Cardiac muscle cell (in vitro differentiated cells and primary cell): ENCODE results near the gene DSTN. TPM values are rescaled to one million over a fixed set of nuclear protein-coding genes. Genes with fewer than 3 reads are reported as not detected.

ENCODE experiments used
- DNase-seq, 2 donors: peaks; one replicate each; pipeline versions ENCODE4 v3.0.0 to v3.0.0-alpha.2; 2010 to 2017; ENCODE audit warnings: low read depth in 1 of 2, low spot score in 1 of 2
- H3K27ac ChIP-seq: fragments of 200-600 bp; sonication (generic); 2 replicates; pipeline ENCODE4 v1.5.1; 2016
- H3K27me3 ChIP-seq: fragments of 200-600 bp; sonication (generic); 2 replicates; pipeline ENCODE4 v1.6.0; 2016; ENCODE audit warnings: control low read depth
- H3K36me3 ChIP-seq: fragments of 200-600 bp; sonication (generic); 2 replicates; pipeline ENCODE4 v1.5.1; 2016; ENCODE audit warnings: control low read depth
- H3K4me1 ChIP-seq: fragments of 200-600 bp; sonication (generic); 2 replicates; pipeline ENCODE4 v1.8.1; 2017; ENCODE audit warnings: low read depth, mild to moderate bottlenecking, mixed run types
- H3K4me3 ChIP-seq: fragments of 200-600 bp; sonication (generic); 2 replicates; pipeline ENCODE4 v1.5.1; 2016; ENCODE audit warnings: mild to moderate bottlenecking
- H3K9me3 ChIP-seq: fragments of 200-600 bp; sonication (generic); 2 replicates; pipeline ENCODE4 v1.5.1; 2017; ENCODE audit warnings: low read depth, mild to moderate bottlenecking, control low read depth
- polyA plus RNA-seq: library from polyadenylated mRNA; unstranded; fragments of >200 nt; fragmentation: Nextera tagmentation; extraction: Ambion mirVana; gene quantifications from 2 replicates; pipeline ENCODE4 v1.2.1, GENCODE V29; 2016
- total RNA-seq: library from RNA; depleted of rRNA; stranded (reverse); fragments of >200 nt; gene quantifications from 2 replicates; pipeline ENCODE4 v1.2.3, GENCODE V29; 2016
- TF ChIP-seq, protein P1 (sequence below): IDR thresholded peaks from 2 replicates; pipeline ENCODE4 v1.5.1; 2012; ENCODE audit warnings: low read depth, mild to moderate bottlenecking, low read length

DSTN gene
- total and polyA plus RNA-seq, 2 experiments from 2014 or later, result 231 to 743 TPM

DNA sequence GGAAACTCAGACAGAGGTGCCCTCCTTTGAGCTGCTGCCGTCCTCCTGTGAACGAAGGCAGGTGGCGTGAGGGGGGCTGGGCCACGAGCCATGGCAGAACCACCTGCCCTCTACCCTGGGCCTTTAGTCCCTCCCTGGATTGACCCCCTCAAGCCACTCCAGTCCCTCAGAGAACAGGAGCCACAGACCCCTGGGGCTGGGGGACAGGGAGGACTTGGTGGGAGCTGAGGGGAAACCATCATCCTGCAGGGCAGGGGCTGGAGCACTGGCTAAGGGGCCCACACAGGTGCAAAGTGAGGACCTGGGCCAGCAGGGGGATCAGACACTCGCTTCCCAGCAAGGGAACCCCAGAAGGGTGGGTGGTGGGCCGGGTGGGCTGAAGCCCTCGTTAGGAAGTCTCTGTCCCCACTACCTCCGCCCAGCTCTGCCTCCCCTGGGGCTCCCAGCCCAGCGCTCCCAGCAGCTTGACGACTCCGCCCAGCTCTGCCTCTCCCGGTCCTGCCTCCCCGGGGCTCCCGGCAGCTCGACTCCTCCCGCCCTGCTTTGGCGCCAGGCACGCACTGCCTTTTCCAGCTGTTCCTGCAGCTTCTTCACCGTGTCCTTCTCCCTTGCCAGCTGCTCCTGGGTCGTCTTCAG is 44.4 kb downstream of the DSTN start:
- Histone ChIP-seq H3K4me1 (peaks cover 8% of the 10 kb centered on the region), H3K4me3 (no peak overlapping the region), H3K36me3 (peaks cover 16% of the 10 kb centered on the region), H3K9me3 (no peaks in the 10 kb centered on the region), H3K27me3 (no peaks in the 10 kb centered on the region), H3K27ac (peak overlapping the region; percentile 71)
- TF ChIP-seq, protein P1, sequence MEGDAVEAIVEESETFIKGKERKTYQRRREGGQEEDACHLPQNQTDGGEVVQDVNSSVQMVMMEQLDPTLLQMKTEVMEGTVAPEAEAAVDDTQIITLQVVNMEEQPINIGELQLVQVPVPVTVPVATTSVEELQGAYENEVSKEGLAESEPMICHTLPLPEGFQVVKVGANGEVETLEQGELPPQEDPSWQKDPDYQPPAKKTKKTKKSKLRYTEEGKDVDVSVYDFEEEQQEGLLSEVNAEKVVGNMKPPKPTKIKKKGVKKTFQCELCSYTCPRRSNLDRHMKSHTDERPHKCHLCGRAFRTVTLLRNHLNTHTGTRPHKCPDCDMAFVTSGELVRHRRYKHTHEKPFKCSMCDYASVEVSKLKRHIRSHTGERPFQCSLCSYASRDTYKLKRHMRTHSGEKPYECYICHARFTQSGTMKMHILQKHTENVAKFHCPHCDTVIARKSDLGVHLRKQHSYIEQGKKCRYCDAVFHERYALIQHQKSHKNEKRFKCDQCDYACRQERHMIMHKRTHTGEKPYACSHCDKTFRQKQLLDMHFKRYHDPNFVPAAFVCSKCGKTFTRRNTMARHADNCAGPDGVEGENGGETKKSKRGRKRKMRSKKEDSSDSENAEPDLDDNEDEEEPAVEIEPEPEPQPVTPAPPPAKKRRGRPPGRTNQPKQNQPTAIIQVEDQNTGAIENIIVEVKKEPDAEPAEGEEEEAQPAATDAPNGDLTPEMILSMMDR, result no peak
- DNase-seq, result peak; percentile 27 to 54

DNA sequence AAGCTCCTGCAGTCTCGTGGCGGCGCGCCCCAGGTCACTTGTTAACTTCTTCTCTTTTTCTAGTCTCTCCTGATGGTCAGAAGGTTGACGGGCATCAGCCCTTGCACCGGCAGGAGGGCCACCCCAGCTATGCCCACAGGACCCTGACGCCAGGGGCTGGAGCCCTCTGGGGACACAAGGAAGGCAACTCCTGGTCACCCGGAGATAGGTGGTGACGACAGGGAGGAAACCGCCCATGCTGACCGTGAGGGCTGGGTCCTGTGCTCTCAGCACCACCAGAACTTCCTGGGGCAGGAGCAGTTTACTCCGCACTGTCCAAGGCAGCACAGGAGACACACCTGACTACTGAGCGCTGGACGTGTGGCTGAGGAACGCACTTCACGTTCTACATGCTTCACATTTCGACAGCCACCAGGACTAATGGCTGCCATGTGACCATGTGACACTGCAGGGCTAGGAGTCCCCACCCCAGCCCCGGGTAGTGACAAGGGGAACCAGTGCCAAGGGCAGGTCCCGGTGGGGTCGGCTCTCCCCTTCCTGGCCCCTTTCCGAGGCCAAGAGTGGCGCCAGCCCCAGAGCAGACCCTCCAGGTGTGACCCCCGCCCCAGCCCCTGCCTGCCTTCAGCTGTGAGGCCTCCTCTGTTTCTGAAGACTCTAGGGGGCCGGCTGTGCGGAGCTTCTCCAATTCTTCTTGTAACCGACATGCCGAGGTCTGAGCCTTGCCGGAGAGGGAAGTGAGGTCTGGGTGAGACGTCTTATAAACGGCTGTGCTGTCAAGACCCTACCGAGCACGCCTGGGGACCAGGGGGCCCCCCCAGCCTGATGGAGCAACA is 45.2 kb downstream of the DSTN start:
- Histone ChIP-seq H3K4me1 (peaks cover 8% of the 10 kb centered on the region), H3K36me3 (peaks cover 17% of the 10 kb centered on the region), H3K27me3 (no peaks in the 10 kb centered on the region), H3K27ac (peak overlapping the region; percentile 71), H3K9me3 (no peaks in the 10 kb centered on the region), H3K4me3 (no peak overlapping the region)
- DNase-seq, result no peak
- TF ChIP-seq, protein P1, result no peak

DNA sequence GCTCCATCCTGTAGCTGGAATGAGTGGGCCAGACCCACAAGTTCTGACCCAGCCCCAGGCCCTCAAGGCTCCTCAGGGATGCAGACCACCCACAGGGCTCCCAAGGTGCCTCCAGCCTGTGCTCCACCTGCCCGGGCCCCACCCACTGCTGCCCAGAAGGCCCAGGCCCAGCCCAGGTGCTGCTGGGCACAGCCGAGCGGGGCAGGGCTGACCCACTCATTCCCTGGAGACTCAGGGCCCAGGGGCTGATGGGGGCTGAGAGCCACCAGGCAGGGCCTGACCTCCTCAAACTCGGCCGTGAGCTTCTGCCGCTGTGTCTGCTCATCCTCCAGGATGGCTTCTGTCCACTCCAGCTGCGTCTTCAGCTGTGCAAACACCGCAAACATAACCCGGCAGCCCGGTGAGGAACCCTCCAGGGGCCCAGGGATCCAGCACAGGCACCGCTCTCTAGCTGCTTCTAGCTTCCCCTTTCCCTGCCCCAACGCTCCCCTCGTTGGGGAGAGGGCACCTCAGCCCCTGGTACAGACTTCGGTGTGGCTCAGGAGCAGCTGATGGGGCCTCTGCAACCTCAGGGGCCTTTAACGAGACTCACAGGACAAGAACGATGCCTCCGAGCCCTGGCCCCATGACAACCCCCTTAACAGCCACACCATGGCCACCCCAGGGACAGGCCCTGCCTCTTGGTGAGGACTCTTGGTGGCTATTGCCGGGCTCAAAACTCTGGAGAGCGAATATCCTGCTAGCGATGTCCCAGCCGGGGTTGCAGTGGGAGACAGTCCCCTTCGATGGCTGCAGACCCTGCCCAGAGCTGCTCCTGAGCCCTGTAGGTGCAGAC is 46.0 kb downstream of the DSTN start:
- H3K9me3 ChIP-seq, result no peaks in the 10 kb centered on the region
- peak overlapping the region; percentile 71 for H3K27ac ChIP-seq
- H3K27me3 ChIP-seq, result no peaks in the 10 kb centered on the region
- H3K4me1 ChIP-seq, result peaks cover 8% of the 10 kb centered on the region
- TF ChIP-seq, protein P1, result no peak
- H3K36me3 ChIP-seq, result peaks cover 23% of the 10 kb centered on the region
- no peak overlapping the region for H3K4me3 ChIP-seq
- no peak for DNase-seq

DNA sequence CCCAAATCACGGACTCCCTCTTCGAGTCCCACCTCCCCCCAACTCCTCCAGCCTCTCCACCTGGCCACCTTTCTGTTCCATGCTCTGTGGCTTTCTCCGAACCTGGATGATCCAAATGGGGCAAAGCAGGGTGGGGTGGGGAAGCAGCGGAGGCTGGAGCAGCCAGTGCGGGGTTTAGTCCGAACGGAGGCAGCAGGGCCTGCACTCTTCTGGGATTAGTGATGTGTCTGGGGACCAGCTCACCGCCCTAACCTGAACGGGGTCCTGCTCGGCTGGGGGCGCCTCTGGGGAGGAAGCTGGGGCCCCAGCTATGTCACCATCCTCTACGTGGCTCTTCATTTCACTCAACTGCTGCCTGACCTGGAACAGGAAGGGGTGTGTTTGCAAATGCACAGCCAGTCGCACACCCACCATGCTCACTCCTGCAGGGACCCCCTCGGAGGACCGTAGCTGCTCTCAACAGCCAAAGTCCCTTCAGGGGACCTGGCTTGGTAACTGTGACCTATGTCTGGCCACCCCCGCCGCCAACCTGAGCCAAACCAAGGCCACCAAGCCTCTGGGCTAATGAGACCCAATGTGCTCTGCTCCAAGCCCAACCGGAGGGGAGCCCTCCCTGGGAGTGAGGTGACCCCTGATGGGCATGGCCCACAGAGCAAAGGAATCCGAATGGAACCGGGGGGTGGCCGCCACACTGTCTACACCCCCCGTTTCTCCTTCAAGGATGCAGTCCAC is 46.8 kb downstream of the DSTN start:
- H3K4me1 ChIP-seq, result peaks cover 8% of the 10 kb centered on the region
- TF ChIP-seq, protein P1, result no peak
- H3K9me3 ChIP-seq, result no peaks in the 10 kb centered on the region
- DNase-seq, result no peak
- no peak overlapping the region for H3K27ac ChIP-seq
- H3K36me3 ChIP-seq, result peaks cover 30% of the 10 kb centered on the region
- H3K27me3 ChIP-seq, result no peaks in the 10 kb centered on the region
- H3K4me3 ChIP-seq, result no peak overlapping the region
